ENCODE results near the gene GPR107. TPM values are rescaled to one million over a fixed set of nuclear protein-coding genes. Genes with fewer than 3 reads are reported as not detected.

GPR107 gene
- total and polyA plus RNA-seq, 7 donors: 3.6 to 34.1 (median 19.6) TPM

GRCh38 chr9:130107234-130107861, 53.6 kb downstream of the GPR107 start:
- no peaks in the 10 kb centered on the region for H3K9me3 ChIP-seq
- intact Hi-C loops (cut with DNase I): loop anchor here (1.0 to 5.0 kb wide), 2 partner anchors 129 to 220 kb away; no protein-coding TSS in a partner anchor
- peak overlapping the region; percentile 69 to 90 (median 79) for H3K27ac ChIP-seq
- DNase-seq: peak; percentile 94
- H3K27me3 ChIP-seq: no peaks in the 10 kb centered on the region
- H3K4me3 ChIP-seq: no peak overlapping the region
- TF ChIP-seq CTCF (IDR thresholded peaks at IDR 0.05): peak; percentile 80 to 87 (median 86)
- TF ChIP-seq POLR2AphosphoS5 (IDR thresholded peaks at IDR 0.05): peak; percentile 11 to 48 (median 25)
- TF ChIP-seq EP300 (IDR thresholded peaks at IDR 0.05): no peak
- TF ChIP-seq POLR2A (IDR thresholded peaks at IDR 0.05): no peak
- WGBS, 2 donors: 45 to 47% methylated on average over 10 of the region's 10 CpGs
- peaks cover 0 to 41% (median 32%) of the 10 kb centered on the region in 4 donors for H3K4me1 ChIP-seq
- peaks cover 0 to 52% (median 14%) of the 10 kb centered on the region in 4 donors for H3K36me3 ChIP-seq

- H3K9me3 ChIP-seq: no peaks in the 10 kb centered on the region
- intact Hi-C loops (cut with DNase I): loop anchor here (1.0 to 5.0 kb wide), 3 partner anchors 128 to 237 kb away; no protein-coding TSS in a partner anchor
- TF ChIP-seq CTCF (IDR thresholded peaks at IDR 0.05) (no peak), EP300 (IDR thresholded peaks at IDR 0.05) (no peak), POLR2A (IDR thresholded peaks at IDR 0.05) (no peak), POLR2AphosphoS5 (IDR thresholded peaks at IDR 0.05) (no peak)
- peaks cover 0 to 46% (median 12%) of the 10 kb centered on the region in 4 donors for H3K36me3 ChIP-seq
- no peaks in the 10 kb centered on the region for H3K27me3 ChIP-seq
- 93 to 95% methylated on average over 2 of the region's 2 CpGs for WGBS, 2 donors
- H3K4me1 ChIP-seq: peaks cover 0 to 47% (median 38%) of the 10 kb centered on the region in 4 donors
- no peak overlapping the region for H3K4me3 ChIP-seq
- no peak for DNase-seq
- peak overlapping the region; percentile 69 to 90 (median 79) for H3K27ac ChIP-seq
These were observed 54.2 kb downstream of the GPR107 start for GRCh38 chr9:130107955-130108354.

GRCh38 chr9:130110166-130110565, 56.5 kb downstream of the GPR107 start:
- Histone ChIP-seq H3K9me3 (no peaks in the 10 kb centered on the region), H3K4me3 (no peak overlapping the region), H3K4me1 (peaks cover 0 to 69% (median 53%) of the 10 kb centered on the region in 4 donors), H3K27ac (peak overlapping the region in 3 of 4 donors; percentile 88 to 90 (median 90)), H3K36me3 (peaks cover 0 to 25% (median 2%) of the 10 kb centered on the region in 4 donors), H3K27me3 (no peaks in the 10 kb centered on the region)
- WGBS, 2 donors: 88 to 93% methylated on average over 5 of the region's 5 CpGs
- intact Hi-C loops (cut with DNase I): loop anchor here (5.0 to 10.0 kb wide), 2 partner anchors 82 to 335 kb away; partner anchors contain the start of gene ASS1
- TF ChIP-seq POLR2A (IDR thresholded peaks at IDR 0.05) (no peak), POLR2AphosphoS5 (IDR thresholded peaks at IDR 0.05) (no peak)
- DNase-seq: no peak

GRCh38 chr9:130110596-130111021, 56.9 kb downstream of the GPR107 start:
- TF ChIP-seq CTCF (IDR thresholded peaks at IDR 0.05) (no peak), POLR2AphosphoS5 (IDR thresholded peaks at IDR 0.05) (no peak), POLR2A (IDR thresholded peaks at IDR 0.05) (no peak)
- H3K4me1 ChIP-seq: peaks cover 0 to 74% (median 54%) of the 10 kb centered on the region in 4 donors
- H3K4me3 ChIP-seq: no peak overlapping the region
- intact Hi-C loops (cut with DNase I): loop anchor here (5.0 to 10.0 kb wide), 2 partner anchors 82 to 334 kb away; partner anchors contain the start of gene ASS1
- peaks cover 0 to 20% (median 2%) of the 10 kb centered on the region in 4 donors for H3K36me3 ChIP-seq
- no peak for DNase-seq
- no peaks in the 10 kb centered on the region for H3K27me3 ChIP-seq
- peak overlapping the region in 3 of 4 donors; percentile 88 to 90 (median 90) for H3K27ac ChIP-seq
- H3K9me3 ChIP-seq: no peaks in the 10 kb centered on the region
- WGBS, 2 donors: 93% methylated on average over 7 of the region's 7 CpGs
